ENCODE results near the gene PCDHB6. TPM values are rescaled to one million over a fixed set of nuclear protein-coding genes. Genes with fewer than 3 reads are reported as not detected.
"Not testable (repeated sequence)": the region's sequence is repeated elsewhere in the genome, so short reads cannot be mapped to it uniquely, and the experiment has no call there.

PCDHB6 gene
- total RNA-seq, 6 donors from 2014 or later = 0.46 to 1.0 (median 0.77) TPM; not detected in 1

- H3K4me1 ChIP-seq = no peaks in the 10 kb centered on the region
- H3K9me3 ChIP-seq = peaks cover 36 to 59% (median 57%) of the 10 kb centered on the region in 4 donors
- no peaks in the 10 kb centered on the region for H3K27me3 ChIP-seq
- WGBS, 2 donors = 34 to 44% methylated on average over 21 of the region's 21 CpGs
- H3K27ac ChIP-seq = no peak within 1 kb of the TSS
- no peaks in the 10 kb centered on the region for H3K36me3 ChIP-seq
- peak within 1 kb of the TSS in 1 of 4 donors; percentile 6 for H3K4me3 ChIP-seq
- DNase-seq (no peak), ATAC-seq (ENCODE audit: low FRiP score in 2 of 2) (no peak)
- TF ChIP-seq, protein P1, sequence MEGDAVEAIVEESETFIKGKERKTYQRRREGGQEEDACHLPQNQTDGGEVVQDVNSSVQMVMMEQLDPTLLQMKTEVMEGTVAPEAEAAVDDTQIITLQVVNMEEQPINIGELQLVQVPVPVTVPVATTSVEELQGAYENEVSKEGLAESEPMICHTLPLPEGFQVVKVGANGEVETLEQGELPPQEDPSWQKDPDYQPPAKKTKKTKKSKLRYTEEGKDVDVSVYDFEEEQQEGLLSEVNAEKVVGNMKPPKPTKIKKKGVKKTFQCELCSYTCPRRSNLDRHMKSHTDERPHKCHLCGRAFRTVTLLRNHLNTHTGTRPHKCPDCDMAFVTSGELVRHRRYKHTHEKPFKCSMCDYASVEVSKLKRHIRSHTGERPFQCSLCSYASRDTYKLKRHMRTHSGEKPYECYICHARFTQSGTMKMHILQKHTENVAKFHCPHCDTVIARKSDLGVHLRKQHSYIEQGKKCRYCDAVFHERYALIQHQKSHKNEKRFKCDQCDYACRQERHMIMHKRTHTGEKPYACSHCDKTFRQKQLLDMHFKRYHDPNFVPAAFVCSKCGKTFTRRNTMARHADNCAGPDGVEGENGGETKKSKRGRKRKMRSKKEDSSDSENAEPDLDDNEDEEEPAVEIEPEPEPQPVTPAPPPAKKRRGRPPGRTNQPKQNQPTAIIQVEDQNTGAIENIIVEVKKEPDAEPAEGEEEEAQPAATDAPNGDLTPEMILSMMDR (IDR thresholded peaks at IDR 0.05) = no peak
- TF ChIP-seq EP300 (IDR thresholded peaks at IDR 0.05) (no peak), POLR2AphosphoS5 (IDR thresholded peaks at IDR 0.05) (no peak), POLR2A (IDR thresholded peaks at IDR 0.05) (no peak)
Measured at GRCh38 chr5:141199359-141200235, 49.7 kb downstream of the PCDHB6 start, which contains the start of gene PCDHB11. TSS of gene PCDHB11 (plus strand) at chr5:141199627. CDS start at chr5:141199775, 148 bp downstream.

- 30 to 33% methylated on average over 9 to 13 of the region's 38 CpGs for WGBS, 2 donors
- not testable (repeated sequence) for H3K27me3 ChIP-seq; H3K4me1 ChIP-seq; H3K4me3 ChIP-seq; ATAC-seq (ENCODE audit: low FRiP score in 2 of 2); H3K36me3 ChIP-seq; H3K27ac ChIP-seq
- DNase-seq = peak in 1 of 2 donors; percentile 69
- H3K9me3 ChIP-seq = peaks cover 25 to 57% (median 50%) of the 10 kb centered on the region in 4 donors
Measured at GRCh38 chr5:141201126-141201525, 51.3 kb downstream of the PCDHB6 start.

- H3K27me3 ChIP-seq = not testable (repeated sequence)
- WGBS, 2 donors = 36 to 42% methylated on average over 7 to 17 of the region's 35 CpGs
Measured at GRCh38 chr5:141201646-141202045, 51.8 kb downstream of the PCDHB6 start.

More at GRCh38 chr5:141201646-141202045, 51.8 kb downstream of the PCDHB6 start:
- H3K27ac ChIP-seq; H3K4me1 ChIP-seq; H3K4me3 ChIP-seq; ATAC-seq (ENCODE audit: low FRiP score in 2 of 2); H3K36me3 ChIP-seq: not testable (repeated sequence)
- H3K9me3 ChIP-seq = peaks cover 24 to 55% (median 45%) of the 10 kb centered on the region in 4 donors
- peak in 1 of 2 donors; percentile 70 for DNase-seq

Other genes starting within 250 kb of the PCDHB6 start
- gene PCDHAC1, start 223.8 kb upstream of the PCDHB6 start, total RNA-seq = 1 to 10 TPM; 3.9 to 7.6 (median 5.9) TPM
- gene PCDHAC2, start 183.6 kb upstream of the PCDHB6 start, total RNA-seq = 10 to 100 TPM in 4 of 6 donors, 1 to 10 TPM in 2; 5.4 to 23.0 (median 10.6) TPM
- 1 to 10 TPM in 1 of 6 donors, under 1 TPM in 5; 0.09 to 1.0 (median 0.19) TPM for gene PCDHB1, start 98.7 kb upstream of the PCDHB6 start, total RNA-seq
- gene PCDHB2, start 55.4 kb upstream of the PCDHB6 start, total RNA-seq = 1 to 10 TPM in 5 of 6 donors, under 1 TPM in 1; 0.79 to 9.2 (median 3.7) TPM
- 1 to 10 TPM in 5 of 6 donors, under 1 TPM in 1; 0.39 to 4.2 (median 1.7) TPM for gene PCDHB3, start 49.6 kb upstream of the PCDHB6 start, total RNA-seq
- 1 to 10 TPM in 5 of 6 donors, under 1 TPM in 1; 0.49 to 2.9 (median 2.4) TPM for gene PCDHB4, start 28.2 kb upstream of the PCDHB6 start, total RNA-seq
- gene PCDHB5, start 14.9 kb upstream of the PCDHB6 start, total RNA-seq = 10 to 100 TPM in 1 of 6 donors, 1 to 10 TPM in 5; 1.8 to 22.4 (median 2.2) TPM
- gene PCDHB7, start 22.6 kb downstream of the PCDHB6 start, total RNA-seq = 1 to 10 TPM in 5 of 6 donors, under 1 TPM in 1; 0.30 to 2.9 (median 1.8) TPM
- 1 to 10 TPM in 1 of 6 donors, under 1 TPM in 3, not detected in 2; 0.83 to 2.1 (median 0.96) TPM for gene PCDHB8, start 27.7 kb downstream of the PCDHB6 start, total RNA-seq
- gene PCDHB16, start 32.3 kb downstream of the PCDHB6 start, total RNA-seq = 1 to 10 TPM; 1.6 to 4.9 (median 2.1) TPM
- 1 to 10 TPM in 4 of 6 donors, under 1 TPM in 2; 0.63 to 3.1 (median 1.2) TPM for gene PCDHB9, start 37.1 kb downstream of the PCDHB6 start, total RNA-seq
- gene PCDHB10, start 42.3 kb downstream of the PCDHB6 start, total RNA-seq = 1 to 10 TPM; 1.0 to 2.2 (median 1.6) TPM
- 1 to 10 TPM in 5 of 6 donors, under 1 TPM in 1; 0.78 to 3.4 (median 1.5) TPM for gene PCDHB11, start 49.6 kb downstream of the PCDHB6 start, total RNA-seq
- gene PCDHB12, start 58.7 kb downstream of the PCDHB6 start, total RNA-seq = 1 to 10 TPM in 4 of 6 donors, under 1 TPM in 2; 0.39 to 6.3 (median 1.8) TPM
- 1 to 10 TPM; 1.2 to 3.1 (median 2.1) TPM for gene PCDHB13, start 63.9 kb downstream of the PCDHB6 start, total RNA-seq
- gene PCDHB14, start 73.3 kb downstream of the PCDHB6 start, total RNA-seq = 1 to 10 TPM; 1.3 to 5.2 (median 2.7) TPM
- gene PCDHB15, start 95.3 kb downstream of the PCDHB6 start, total RNA-seq = 1 to 10 TPM; 1.4 to 4.2 (median 2.6) TPM
- 1 to 10 TPM in 1 of 6 donors, under 1 TPM in 3, not detected in 2; 0.40 to 1.2 (median 0.55) TPM for gene SLC25A2, start 154.0 kb downstream of the PCDHB6 start, total RNA-seq
- gene TAF7, start 170.7 kb downstream of the PCDHB6 start, total RNA-seq = 10 to 100 TPM; 35.6 to 74.5 (median 39.8) TPM
- under 1 TPM in 4 of 6 donors, not detected in 2; 0.15 to 0.51 (median 0.24) TPM for gene PCDHGA1, start 180.5 kb downstream of the PCDHB6 start, total RNA-seq
- gene PCDHGA2, start 188.7 kb downstream of the PCDHB6 start, total RNA-seq = 1 to 10 TPM; 1.6 to 4.3 (median 2.7) TPM
- 1 to 10 TPM in 4 of 6 donors, under 1 TPM in 2; 0.80 to 2.1 (median 1.7) TPM for gene PCDHGA3, start 193.8 kb downstream of the PCDHB6 start, total RNA-seq
- gene PCDHGB1, start 200.0 kb downstream of the PCDHB6 start, total RNA-seq = 1 to 10 TPM in 4 of 6 donors, under 1 TPM in 2; 0.76 to 6.3 (median 1.3) TPM
- gene PCDHGA4, start 205.0 kb downstream of the PCDHB6 start, total RNA-seq = 1 to 10 TPM; 1.7 to 9.4 (median 2.8) TPM
- 10 to 100 TPM in 1 of 6 donors, 1 to 10 TPM in 5; 1.7 to 12.6 (median 2.7) TPM for gene PCDHGB2, start 209.9 kb downstream of the PCDHB6 start, total RNA-seq
- 1 to 10 TPM in 5 of 6 donors, under 1 TPM in 1; 0.97 to 7.3 (median 2.0) TPM for gene PCDHGA5, start 214.1 kb downstream of the PCDHB6 start, total RNA-seq
- gene PCDHGB3, start 220.2 kb downstream of the PCDHB6 start, total RNA-seq = 1 to 10 TPM; 1.2 to 6.3 (median 2.3) TPM
- gene PCDHGA6, start 223.8 kb downstream of the PCDHB6 start, total RNA-seq = 1 to 10 TPM; 1.7 to 7.3 (median 3.6) TPM
- 10 to 100 TPM in 1 of 6 donors, 1 to 10 TPM in 5; 1.2 to 13.6 (median 2.7) TPM for gene PCDHGA7, start 232.7 kb downstream of the PCDHB6 start, total RNA-seq
- gene PCDHGB4, start 237.6 kb downstream of the PCDHB6 start, total RNA-seq = 1 to 10 TPM; 2.4 to 6.5 (median 2.9) TPM
- 1 to 10 TPM in 5 of 6 donors, under 1 TPM in 1; 0.66 to 8.4 (median 1.6) TPM for gene PCDHGA8, start 242.6 kb downstream of the PCDHB6 start, total RNA-seq
- gene PCDHGB5, start 247.9 kb downstream of the PCDHB6 start, total RNA-seq = 10 to 100 TPM in 1 of 6 donors, 1 to 10 TPM in 5; 6.2 to 11.8 (median 8.3) TPM